MM.1S (cell line): Measurements from ENCODE around the gene MUC5AC.

ENCODE experiments used
- EZH2 ChIP-seq: fragments of 300-600 bp; sonication (generic); optimal IDR thresholded peaks from 2 replicates; pipeline ENCODE3; 2017; ENCODE audit warnings: low read depth, mild to moderate bottlenecking, antibody characterized with exemption, low read length, mixed read lengths
- EZH2phosphoT487 ChIP-seq: fragments of 300-600 bp; sonication (generic); IDR thresholded peaks from 2 replicates; pipeline ENCODE4 v1.6.1; 2018; ENCODE audit warnings: antibody characterized with exemption, low read length
- TF ChIP-seq, protein P1 (sequence below): fragments of 300-600 bp; sonication (generic); IDR thresholded peaks from 2 replicates; pipeline ENCODE4 v1.5.1; 2016; ENCODE audit warnings: antibody characterized with exemption, low read length, mixed read lengths

DNA sequence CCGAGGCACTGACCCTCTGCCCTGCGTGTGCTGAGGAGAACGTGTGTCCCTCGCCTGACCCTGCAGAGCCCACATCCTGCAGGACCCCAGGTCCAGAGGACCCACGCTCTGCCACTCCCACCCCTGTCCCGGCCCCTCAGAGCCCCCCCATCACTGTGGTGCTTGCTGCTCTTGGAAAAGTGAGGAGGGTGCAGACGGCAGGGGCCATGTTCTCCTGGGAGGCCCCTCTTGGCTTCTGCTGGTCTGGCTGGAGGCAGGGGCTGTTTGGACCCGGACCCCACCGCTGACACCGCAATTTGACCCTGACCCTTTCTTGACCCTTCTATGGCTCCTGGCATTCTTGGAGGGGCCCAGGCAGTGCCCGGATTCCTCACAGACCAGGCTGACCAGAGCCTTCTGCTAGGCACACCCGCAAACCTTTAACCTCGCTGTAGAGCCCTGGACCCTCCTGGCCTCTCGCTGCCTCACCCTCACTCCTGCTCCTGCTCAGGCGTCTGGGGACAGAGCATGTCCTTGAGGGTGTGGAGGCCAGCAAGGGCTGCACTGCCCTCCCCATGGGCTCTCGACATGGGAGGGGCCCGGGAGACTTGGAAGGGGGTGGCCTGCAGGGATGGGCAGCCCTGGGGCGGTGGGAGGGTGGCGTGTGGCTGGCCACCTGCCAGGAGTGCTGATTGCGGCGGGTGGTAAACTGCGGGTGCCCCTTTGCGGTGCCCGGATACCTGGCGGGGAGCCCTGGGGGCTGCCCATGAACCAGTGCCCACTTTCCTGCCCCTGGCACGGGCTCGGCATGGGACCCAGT, 37.0 kb upstream of the MUC5AC start:
- TF ChIP-seq, protein P1, sequence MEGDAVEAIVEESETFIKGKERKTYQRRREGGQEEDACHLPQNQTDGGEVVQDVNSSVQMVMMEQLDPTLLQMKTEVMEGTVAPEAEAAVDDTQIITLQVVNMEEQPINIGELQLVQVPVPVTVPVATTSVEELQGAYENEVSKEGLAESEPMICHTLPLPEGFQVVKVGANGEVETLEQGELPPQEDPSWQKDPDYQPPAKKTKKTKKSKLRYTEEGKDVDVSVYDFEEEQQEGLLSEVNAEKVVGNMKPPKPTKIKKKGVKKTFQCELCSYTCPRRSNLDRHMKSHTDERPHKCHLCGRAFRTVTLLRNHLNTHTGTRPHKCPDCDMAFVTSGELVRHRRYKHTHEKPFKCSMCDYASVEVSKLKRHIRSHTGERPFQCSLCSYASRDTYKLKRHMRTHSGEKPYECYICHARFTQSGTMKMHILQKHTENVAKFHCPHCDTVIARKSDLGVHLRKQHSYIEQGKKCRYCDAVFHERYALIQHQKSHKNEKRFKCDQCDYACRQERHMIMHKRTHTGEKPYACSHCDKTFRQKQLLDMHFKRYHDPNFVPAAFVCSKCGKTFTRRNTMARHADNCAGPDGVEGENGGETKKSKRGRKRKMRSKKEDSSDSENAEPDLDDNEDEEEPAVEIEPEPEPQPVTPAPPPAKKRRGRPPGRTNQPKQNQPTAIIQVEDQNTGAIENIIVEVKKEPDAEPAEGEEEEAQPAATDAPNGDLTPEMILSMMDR = no peak
- TF ChIP-seq EZH2 = no peak
- no peak for TF ChIP-seq EZH2phosphoT487
